SU-DHL-6 (cell line): Measurements from ENCODE around the gene DPYSL4.

ENCODE experiments used
- H2AFZ ChIP-seq: fragments of 200-600 bp; sonication (generic); 2 replicates; pipeline ENCODE4 v1.6.1; 2014; ENCODE audit warnings: low read depth, mild to moderate bottlenecking, moderate library complexity, mixed read lengths, antibody characterized with exemption, low read length; ENCODE audit not compliant: severe bottlenecking
- H3F3A ChIP-seq: fragments of 200-600 bp; shearing (Covaris generic); 2 replicates; pipeline ENCODE4 v1.6.0; 2016; ENCODE audit warnings: antibody characterized with exemption, mild to moderate bottlenecking; ENCODE audit not compliant: insufficient read depth
- H3K27ac ChIP-seq: fragments of 200-600 bp; sonication (generic); 2 replicates; pipeline ENCODE4 v1.5.1; 2016; ENCODE audit warnings: low read depth, mild to moderate bottlenecking, low read length, moderate library complexity, mixed read lengths
- H3K27me3 ChIP-seq: fragments of 200-600 bp; sonication (generic), shearing (Covaris generic); 2 replicates; pipeline ENCODE4 v1.6.0; 2014; ENCODE audit warnings: mild to moderate bottlenecking, low read length
- H3K36me3 ChIP-seq: fragments of 200-600 bp; sonication (generic); 2 replicates; pipeline ENCODE4 v1.6.1; 2014; ENCODE audit warnings: mild to moderate bottlenecking, low read length, mixed read lengths
- H3K4me2 ChIP-seq: fragments of 300-600, 200-600 bp; shearing (Covaris generic), sonication (generic); 2 replicates; pipeline ENCODE4 v1.6.0; 2014; ENCODE audit warnings: low read length, low read depth, mild to moderate bottlenecking; ENCODE audit not compliant: poor library complexity, severe bottlenecking
- H3K4me3 ChIP-seq: fragments of 200-600 bp; sonication (generic); 2 replicates; pipeline ENCODE4 v1.5.1; 2014; ENCODE audit warnings: antibody characterized with exemption, low read length, mild to moderate bottlenecking, mixed read lengths; ENCODE audit not compliant: insufficient read depth, poor library complexity, severe bottlenecking
- H3K79me2 ChIP-seq: fragments of 200-600 bp; sonication (generic); 2 replicates; pipeline ENCODE4 v1.6.1; 2014; ENCODE audit warnings: mild to moderate bottlenecking, low read length, moderate library complexity; ENCODE audit not compliant: insufficient read depth
- H3K9ac ChIP-seq: fragments of 200-600 bp; sonication (generic); 2 replicates; pipeline ENCODE4 v1.7.0; 2014; ENCODE audit warnings: mild to moderate bottlenecking, low read length
- H3K9me2 ChIP-seq: fragments of 200-600 bp; sonication (generic); replicated peaks from 2 replicates; pipeline ENCODE4 v1.6.1; 2014; ENCODE audit warnings: low read length; ENCODE audit not compliant: insufficient read depth
- H3K9me3 ChIP-seq: fragments of 200-600 bp; sonication (generic); 2 replicates; pipeline ENCODE4 v1.6.1; 2014; ENCODE audit warnings: low read length, mixed read lengths; ENCODE audit not compliant: insufficient read depth
- H4K20me1 ChIP-seq: fragments of 200-600 bp; sonication (generic); 2 replicates; pipeline ENCODE4 v1.6.1; 2014; ENCODE audit warnings: low read depth, mild to moderate bottlenecking, antibody characterized with exemption, low read length, moderate library complexity, mixed read lengths
- CTCF ChIP-seq: fragments of 200-600 bp; sonication (generic); IDR thresholded peaks from one replicate; pipeline ENCODE4 v1.5.1; 2017; ENCODE audit warnings: antibody characterized with exemption, mild to moderate bottlenecking, low read length, moderate library complexity; ENCODE audit not compliant: insufficient read depth, poor library complexity, severe bottlenecking
- EZH2phosphoT487 ChIP-seq: fragments of 200-600 bp; sonication (generic), shearing (Covaris generic); conservative IDR thresholded peaks from 2 replicates; pipeline ENCODE4 v1.6.1; 2018; ENCODE audit warnings: mild to moderate bottlenecking, antibody characterized with exemption, low read length, moderate library complexity, mixed read lengths

DPYSL4 gene

DNA sequence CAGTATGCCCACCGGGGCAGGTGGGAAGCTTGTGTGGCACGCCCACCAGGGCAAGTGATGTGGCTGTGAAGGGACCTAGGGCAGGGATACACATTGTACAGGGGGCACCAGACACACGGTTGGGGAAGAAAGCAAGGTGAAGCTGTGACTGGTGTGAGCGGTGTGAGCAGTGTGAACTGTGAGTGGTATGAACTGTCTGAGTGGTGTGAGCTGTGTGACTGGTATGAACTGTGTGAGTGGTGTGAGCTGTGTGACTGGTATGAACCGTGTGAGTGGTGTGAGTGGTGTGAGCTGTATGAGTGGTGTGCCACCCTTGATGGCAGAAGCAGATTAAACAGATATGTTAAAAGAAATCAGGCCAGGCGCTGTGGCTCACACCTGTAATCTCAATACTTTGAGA lies 48.1 kb downstream of the DPYSL4 start:
- Histone ChIP-seq H3K36me3 (no peaks in the 10 kb centered on the region), H3K9me3 (no peaks in the 10 kb centered on the region), H3K9ac (no peak overlapping the region), H3F3A (no peaks in the 10 kb centered on the region), H3K9me2 (no peaks in the 10 kb centered on the region), H3K27me3 (no peaks in the 10 kb centered on the region), H3K79me2 (no peaks in the 10 kb centered on the region), H3K4me2 (no peak overlapping the region), H2AFZ (no peak overlapping the region), H3K27ac (no peak overlapping the region), H4K20me1 (no peaks in the 10 kb centered on the region), H3K4me3 (no peak overlapping the region)
- TF ChIP-seq EZH2phosphoT487: no peak
- no peak for TF ChIP-seq CTCF

DNA sequence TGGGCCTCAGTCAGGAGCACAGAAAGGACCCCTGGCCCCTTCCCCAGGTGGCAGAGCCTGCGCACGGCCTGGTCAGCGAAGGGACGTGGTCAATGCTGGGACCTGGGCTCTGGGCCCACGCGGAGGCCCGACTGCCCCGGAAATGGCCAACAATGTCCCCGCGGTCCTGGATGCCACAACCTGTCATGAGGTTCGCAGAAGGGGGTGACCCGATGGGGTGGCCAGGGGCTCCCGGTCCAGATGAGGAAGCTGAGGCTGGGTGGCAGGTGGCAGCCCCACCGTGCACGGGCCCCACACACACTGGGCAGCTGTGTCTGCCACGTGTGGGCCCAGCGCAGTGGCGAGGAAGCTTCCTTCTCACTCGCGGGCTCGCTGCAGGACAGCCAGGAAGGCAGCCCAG lies 49.4 kb downstream of the DPYSL4 start:
- Histone ChIP-seq H3K4me2 (no peak overlapping the region), H3K27me3 (no peaks in the 10 kb centered on the region), H3K36me3 (no peaks in the 10 kb centered on the region)

DNA sequence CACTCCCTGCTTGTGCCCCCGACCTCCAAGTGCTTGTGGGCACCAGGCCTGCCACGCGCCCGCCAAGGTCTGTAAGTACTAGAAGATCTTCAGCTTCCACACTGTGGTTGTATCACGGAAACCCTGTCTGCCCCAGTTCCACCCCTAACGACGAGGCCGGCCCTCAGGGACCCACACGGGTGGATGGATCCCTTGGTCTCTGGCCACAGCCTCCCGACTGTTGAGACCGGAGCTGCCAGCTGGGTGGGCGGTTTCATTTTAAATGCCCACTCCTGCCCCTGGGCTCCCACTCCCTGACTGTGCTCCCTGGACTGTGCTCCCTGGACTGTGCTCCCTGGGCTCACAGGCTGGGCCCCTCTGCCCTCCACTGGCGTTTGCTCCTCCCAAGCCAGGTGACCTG lies 50.1 kb downstream of the DPYSL4 start:
- no peaks in the 10 kb centered on the region for H3K36me3 ChIP-seq
- H3K9ac ChIP-seq: no peak overlapping the region
- no peaks in the 10 kb centered on the region for H3F3A ChIP-seq
- H3K79me2 ChIP-seq: no peaks in the 10 kb centered on the region
- H3K27me3 ChIP-seq: no peaks in the 10 kb centered on the region
- no peaks in the 10 kb centered on the region for H4K20me1 ChIP-seq
- no peak overlapping the region for H2AFZ ChIP-seq
- H3K4me2 ChIP-seq: no peak overlapping the region
- no peak overlapping the region for H3K27ac ChIP-seq
- H3K9me2 ChIP-seq: no peaks in the 10 kb centered on the region
- no peak for TF ChIP-seq EZH2phosphoT487
- no peak for TF ChIP-seq CTCF
- H3K4me3 ChIP-seq: no peak overlapping the region
- H3K9me3 ChIP-seq: no peaks in the 10 kb centered on the region

More for the DNA sequence above, 49.4 kb downstream of the DPYSL4 start:
- no peak for TF ChIP-seq CTCF
- no peak for TF ChIP-seq EZH2phosphoT487
- Histone ChIP-seq H3K79me2 (no peaks in the 10 kb centered on the region), H3K4me3 (no peak overlapping the region), H3K9me2 (no peaks in the 10 kb centered on the region), H2AFZ (no peak overlapping the region), H3K9me3 (no peaks in the 10 kb centered on the region), H3F3A (no peaks in the 10 kb centered on the region), H3K27ac (no peak overlapping the region), H3K9ac (no peak overlapping the region), H4K20me1 (no peaks in the 10 kb centered on the region)
